ENCODE results near the gene HDDC2.

The HDDC2 gene

DNA sequence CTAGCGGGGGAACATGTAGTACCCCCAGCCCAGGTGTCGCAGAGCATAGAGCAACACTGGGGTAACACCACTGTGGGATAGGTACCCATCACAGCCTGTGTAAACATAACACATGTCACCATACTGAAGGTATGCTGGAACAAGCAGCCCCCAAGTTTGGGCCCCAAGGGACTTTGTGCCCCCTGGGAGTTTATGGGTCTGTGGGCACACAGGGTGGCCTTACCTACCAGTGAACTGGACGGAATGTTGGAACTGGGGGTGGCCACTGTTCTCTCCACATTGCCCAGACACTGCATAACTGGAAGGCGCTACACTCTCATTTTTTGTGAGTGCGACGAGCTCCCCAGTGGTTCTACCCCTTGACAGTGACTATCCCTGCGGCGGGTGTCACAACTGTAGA lies 28.5 kb downstream of the HDDC2 start:
- TF ChIP-seq, protein P1, sequence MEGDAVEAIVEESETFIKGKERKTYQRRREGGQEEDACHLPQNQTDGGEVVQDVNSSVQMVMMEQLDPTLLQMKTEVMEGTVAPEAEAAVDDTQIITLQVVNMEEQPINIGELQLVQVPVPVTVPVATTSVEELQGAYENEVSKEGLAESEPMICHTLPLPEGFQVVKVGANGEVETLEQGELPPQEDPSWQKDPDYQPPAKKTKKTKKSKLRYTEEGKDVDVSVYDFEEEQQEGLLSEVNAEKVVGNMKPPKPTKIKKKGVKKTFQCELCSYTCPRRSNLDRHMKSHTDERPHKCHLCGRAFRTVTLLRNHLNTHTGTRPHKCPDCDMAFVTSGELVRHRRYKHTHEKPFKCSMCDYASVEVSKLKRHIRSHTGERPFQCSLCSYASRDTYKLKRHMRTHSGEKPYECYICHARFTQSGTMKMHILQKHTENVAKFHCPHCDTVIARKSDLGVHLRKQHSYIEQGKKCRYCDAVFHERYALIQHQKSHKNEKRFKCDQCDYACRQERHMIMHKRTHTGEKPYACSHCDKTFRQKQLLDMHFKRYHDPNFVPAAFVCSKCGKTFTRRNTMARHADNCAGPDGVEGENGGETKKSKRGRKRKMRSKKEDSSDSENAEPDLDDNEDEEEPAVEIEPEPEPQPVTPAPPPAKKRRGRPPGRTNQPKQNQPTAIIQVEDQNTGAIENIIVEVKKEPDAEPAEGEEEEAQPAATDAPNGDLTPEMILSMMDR (IDR thresholded peaks at IDR 0.05; ENCODE audit: control insufficient read depth, insufficient read depth, low read depth, low read length, missing control alignments): no peak
- DNase-seq (ENCODE audit: low read depth): no peak
- H3K4me3 ChIP-seq (ENCODE audit: control insufficient read depth, low read depth, low read length): no peak overlapping the region

DNA sequence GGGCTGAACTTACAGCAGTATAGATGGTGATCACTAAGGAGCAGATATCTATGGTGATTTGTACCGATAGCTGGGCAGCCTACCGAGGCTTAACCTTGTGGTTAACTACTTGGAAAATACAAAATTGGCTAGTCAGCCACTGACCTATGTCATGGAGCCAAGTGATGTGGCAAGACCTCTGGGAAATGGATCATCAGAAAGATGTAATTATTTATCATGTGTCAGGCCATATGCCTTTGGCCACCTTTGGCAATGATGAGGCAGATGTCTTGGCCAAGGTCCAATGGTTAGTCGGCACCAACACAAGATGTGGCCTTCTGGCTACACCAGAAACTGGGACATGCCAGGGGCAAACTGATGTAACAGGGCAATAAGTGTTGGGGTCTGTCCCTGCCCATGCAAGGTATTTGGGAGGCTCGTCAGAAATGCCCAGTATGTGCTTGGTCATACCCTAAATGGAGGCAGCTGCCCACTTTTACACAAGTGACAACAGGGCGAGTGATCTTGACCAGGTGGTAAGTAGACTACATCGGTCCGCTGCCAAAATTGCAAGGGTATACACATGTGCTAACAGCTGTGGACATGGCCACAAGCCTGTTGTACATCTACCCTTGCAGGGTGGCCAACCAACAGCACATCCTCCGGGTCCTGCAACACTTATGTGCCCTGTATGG lies 30.1 kb downstream of the HDDC2 start:
- DNase-seq (ENCODE audit: low read depth): no peak
- TF ChIP-seq, protein P1 (IDR thresholded peaks at IDR 0.05; ENCODE audit: control insufficient read depth, insufficient read depth, low read depth, low read length, missing control alignments): no peak
- H3K4me3 ChIP-seq (ENCODE audit: control insufficient read depth, low read depth, low read length): no peak overlapping the region

DNA sequence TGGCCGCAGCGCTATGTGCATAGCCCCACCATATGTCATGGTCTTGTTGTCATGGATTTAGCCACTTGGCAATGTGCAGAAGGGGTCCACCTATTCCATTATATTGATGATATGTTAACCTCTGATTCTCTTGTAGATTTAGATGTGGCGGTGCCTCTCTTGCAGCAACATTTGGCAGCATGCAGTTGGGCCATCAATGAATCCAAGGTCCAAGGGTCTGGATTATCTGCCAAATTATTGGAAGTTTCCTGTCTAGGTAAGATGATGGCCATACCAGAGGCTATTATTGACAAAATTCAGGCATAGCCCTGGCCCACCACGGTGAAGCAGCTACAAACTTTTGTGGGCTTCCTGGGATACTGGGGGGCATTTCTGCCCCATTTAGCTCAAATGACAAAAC lies 31.4 kb downstream of the HDDC2 start:
- no peak overlapping the region for H3K4me3 ChIP-seq (ENCODE audit: control insufficient read depth, low read depth, low read length)
- TF ChIP-seq, protein P1 (IDR thresholded peaks at IDR 0.05; ENCODE audit: control insufficient read depth, insufficient read depth, low read depth, low read length, missing control alignments): no peak

DNA sequence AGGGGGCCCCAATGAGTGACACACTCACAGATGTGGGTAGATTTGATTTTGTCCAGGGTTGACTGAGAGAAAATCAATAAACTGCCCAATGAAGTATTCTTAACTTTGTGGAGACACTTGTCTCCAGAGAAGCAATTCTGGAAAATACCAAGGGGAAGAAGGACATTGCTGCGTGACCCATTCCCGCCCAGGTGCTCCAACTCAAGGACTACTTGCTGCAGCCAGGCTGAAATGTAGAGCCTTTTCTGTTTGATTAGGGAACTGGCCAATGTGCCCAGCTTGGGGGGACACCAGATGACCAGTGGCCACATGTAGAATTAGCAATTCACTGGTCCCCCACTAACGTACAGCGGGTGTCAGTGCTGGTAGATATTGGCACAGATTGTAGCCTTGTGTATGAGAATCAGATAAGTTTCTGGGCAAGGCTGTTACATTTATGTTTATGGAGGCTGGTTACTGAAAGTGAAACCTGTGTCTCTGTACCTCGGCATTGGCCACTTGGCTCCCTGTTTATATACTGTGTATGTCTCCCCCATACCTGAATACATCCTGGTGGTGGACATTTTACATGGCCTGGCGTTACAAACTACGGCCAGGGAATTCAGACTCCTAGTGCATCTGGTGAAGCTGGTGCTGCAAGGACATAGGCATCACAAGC lies 32.3 kb downstream of the HDDC2 start:
- no peak overlapping the region for H3K4me3 ChIP-seq (ENCODE audit: control insufficient read depth, low read depth, low read length)
- TF ChIP-seq, protein P1 (IDR thresholded peaks at IDR 0.05; ENCODE audit: control insufficient read depth, insufficient read depth, low read depth, low read length, missing control alignments): no peak
- no peak for DNase-seq (ENCODE audit: low read depth)

More for the DNA sequence above, 31.4 kb downstream of the HDDC2 start:
- DNase-seq (ENCODE audit: low read depth): no peak

DNA sequence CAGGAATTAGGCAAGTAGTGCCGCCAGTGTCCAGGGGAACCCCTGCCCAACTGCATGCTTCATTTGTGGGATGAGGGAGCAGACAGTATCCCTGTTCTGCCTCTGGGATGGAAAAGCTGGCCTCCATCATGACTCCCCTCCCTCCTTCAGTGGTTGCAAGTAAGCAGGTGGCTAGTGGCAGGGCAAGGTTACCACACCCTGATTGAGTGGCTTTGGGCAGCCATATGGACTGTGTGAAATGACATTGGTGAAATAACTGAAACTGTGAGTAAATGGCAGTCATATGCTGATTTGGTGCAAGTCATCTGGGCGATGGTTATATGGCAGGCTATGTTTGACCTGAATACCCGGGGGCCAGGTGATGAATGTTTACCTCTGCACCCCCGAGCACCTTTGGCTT lies 33.0 kb downstream of the HDDC2 start:
- no peak overlapping the region for H3K4me3 ChIP-seq (ENCODE audit: control insufficient read depth, low read depth, low read length)
- TF ChIP-seq, protein P1 (IDR thresholded peaks at IDR 0.05; ENCODE audit: control insufficient read depth, insufficient read depth, low read depth, low read length, missing control alignments): no peak
- DNase-seq (ENCODE audit: low read depth): no peak

DNA sequence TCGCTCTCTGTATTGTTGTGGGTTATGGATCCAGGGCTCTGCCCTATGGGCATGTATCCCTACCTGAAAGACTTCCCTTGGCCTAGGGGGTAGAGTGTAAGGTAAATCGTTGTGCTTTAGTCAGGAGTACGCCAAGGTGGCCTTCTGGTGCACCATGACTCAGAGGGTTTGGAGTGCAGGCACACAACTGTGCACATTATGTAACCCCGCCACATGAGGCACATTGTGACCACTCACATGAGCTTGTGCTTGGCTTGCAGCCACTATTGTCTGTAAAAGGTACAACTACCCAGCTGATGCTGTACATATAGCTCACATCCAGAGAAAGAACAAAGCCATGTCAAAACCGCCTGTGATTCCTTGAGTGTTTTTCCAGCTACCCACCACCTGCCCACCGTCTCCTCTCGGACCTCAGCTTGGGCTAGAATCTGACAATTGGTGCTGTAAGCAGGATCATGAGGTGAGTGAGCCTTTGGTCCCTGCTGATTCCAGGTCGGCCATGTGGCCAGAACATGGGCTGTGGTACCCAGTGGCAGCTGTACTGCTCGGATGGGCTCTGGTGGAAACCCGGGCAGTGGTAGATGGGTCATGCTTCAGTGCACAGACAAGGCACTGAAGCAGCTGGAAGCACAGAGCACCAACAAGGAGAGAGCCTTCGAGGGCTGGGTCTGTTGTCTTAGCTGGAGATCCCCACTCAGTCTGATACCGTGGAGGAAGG lies 33.8 kb downstream of the HDDC2 start:
- TF ChIP-seq, protein P1 (IDR thresholded peaks at IDR 0.05; ENCODE audit: control insufficient read depth, insufficient read depth, low read depth, low read length, missing control alignments): no peak
- no peak overlapping the region for H3K4me3 ChIP-seq (ENCODE audit: control insufficient read depth, low read depth, low read length)
- no peak for DNase-seq (ENCODE audit: low read depth)
